GM12873 (cell line): ENCODE data around the gene KDM5C.

ENCODE experiments used
- TF ChIP-seq, protein P1 (sequence below): IDR thresholded peaks from 2 replicates; pipeline ENCODE4 v1.5.1; 2012; ENCODE audit warnings: low read depth, mild to moderate bottlenecking, moderate library complexity, low read length, control low read depth; ENCODE audit not compliant: insufficient read depth; ENCODE audit errors: missing control alignments

Gene KDM5C

DNA sequence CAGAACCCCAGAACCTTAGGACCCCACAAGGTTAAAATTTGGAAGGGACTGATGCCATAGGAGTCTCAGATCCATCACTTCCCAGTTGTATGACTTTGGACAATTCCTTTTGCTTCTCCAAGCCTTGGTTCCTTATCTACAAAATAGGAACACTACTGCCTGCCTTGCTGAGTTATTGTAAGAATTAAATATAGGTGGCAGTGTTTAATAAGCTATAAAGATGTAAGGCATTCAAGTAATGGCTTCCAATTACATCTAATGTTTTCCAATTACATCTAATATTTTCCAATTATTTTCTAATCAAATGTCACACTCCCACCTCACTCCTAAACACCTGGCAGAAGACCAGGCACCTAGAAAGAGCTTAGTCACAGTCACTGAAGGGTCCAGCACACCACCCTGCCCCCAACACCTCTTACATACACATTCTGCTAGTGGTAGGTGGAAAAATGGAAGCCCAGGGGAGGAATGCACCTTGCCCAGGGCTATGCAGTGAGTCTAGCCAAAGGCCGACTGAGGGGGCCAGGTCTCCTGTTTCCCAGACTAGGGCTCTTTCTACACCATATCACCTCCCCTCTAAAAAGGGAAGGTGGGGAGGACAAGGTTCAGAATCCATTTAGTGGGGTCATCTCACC is 24.5 kb upstream of the KDM5C start:
- TF ChIP-seq, protein P1, sequence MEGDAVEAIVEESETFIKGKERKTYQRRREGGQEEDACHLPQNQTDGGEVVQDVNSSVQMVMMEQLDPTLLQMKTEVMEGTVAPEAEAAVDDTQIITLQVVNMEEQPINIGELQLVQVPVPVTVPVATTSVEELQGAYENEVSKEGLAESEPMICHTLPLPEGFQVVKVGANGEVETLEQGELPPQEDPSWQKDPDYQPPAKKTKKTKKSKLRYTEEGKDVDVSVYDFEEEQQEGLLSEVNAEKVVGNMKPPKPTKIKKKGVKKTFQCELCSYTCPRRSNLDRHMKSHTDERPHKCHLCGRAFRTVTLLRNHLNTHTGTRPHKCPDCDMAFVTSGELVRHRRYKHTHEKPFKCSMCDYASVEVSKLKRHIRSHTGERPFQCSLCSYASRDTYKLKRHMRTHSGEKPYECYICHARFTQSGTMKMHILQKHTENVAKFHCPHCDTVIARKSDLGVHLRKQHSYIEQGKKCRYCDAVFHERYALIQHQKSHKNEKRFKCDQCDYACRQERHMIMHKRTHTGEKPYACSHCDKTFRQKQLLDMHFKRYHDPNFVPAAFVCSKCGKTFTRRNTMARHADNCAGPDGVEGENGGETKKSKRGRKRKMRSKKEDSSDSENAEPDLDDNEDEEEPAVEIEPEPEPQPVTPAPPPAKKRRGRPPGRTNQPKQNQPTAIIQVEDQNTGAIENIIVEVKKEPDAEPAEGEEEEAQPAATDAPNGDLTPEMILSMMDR, result no peak

DNA sequence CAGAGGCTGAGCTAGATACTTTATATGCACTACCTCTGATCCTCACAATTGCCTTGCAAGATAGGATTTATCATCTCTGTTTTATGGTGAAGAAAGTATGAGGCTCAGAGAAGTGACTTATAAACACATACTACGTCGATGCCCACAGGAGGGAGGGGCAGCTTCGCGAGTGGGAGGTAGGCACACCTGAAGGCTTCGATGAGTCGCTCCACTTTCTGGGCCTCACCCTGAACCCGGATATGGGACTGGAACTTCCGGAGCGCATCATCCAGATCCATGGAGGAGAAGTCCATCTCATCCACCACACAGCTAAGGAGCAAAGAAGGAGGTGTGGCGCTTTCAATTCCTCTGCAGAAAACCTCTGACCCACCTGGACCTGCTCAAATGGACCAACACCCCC is 22.9 kb upstream of the KDM5C start:
- TF ChIP-seq, protein P1, result no peak

DNA sequence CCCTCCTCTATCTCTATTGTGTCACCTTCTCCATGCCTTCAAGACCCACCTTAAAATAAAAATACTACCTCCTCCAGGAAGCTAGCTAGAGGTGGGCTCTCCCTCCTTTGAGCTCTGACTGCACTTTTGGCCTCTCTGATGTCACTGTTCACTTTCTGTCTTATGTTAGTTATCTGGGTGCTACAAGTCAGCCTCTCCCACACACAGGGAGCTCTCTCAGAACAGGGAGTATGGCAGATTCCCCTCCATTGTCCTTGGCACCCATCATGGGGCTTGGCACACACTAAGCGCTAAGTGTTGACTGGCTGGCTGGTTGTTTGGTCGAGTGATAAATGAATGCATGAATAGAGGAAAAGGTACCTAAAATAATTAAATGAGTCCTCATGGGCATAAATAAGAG is 21.2 kb upstream of the KDM5C start:
- TF ChIP-seq, protein P1, result no peak

DNA sequence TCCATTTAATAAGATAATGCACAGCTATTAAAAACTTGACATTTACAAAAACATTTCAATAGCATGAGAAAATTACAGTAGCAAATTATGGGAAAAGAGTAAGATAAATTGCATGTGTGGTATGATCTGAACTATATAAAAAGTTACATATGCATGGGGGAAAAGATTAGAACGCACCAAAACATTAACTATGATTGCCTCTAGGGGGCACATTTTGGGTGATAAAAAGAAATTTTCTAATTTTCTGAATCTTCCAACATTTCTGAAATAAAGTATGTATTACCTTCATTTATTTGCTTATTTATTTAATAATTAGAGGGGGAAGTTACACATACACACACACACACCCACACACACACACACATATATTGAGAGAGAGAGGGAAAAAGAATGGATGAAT is 19.6 kb upstream of the KDM5C start:
- TF ChIP-seq, protein P1, result peak; percentile 19

DNA sequence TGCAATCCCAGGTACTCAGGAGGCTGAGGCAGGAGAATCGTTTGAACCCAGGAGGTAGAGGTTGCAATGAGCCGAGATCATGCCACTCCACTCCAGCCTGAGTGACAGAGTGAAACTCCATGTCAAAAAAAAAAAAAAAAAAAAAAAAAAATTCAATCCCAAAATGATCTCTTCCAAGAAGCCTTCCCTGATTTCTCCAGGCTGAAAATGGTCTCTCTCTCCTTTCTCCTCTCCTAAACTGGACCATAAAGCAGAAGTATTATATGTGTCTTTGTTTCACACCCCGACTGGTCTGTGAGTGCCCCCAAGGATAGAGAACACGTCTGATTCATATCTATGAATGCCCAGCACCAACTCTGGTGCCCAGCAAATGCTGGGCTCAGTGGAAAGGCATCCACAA is 17.3 kb upstream of the KDM5C start:
- TF ChIP-seq, protein P1, result no peak

DNA sequence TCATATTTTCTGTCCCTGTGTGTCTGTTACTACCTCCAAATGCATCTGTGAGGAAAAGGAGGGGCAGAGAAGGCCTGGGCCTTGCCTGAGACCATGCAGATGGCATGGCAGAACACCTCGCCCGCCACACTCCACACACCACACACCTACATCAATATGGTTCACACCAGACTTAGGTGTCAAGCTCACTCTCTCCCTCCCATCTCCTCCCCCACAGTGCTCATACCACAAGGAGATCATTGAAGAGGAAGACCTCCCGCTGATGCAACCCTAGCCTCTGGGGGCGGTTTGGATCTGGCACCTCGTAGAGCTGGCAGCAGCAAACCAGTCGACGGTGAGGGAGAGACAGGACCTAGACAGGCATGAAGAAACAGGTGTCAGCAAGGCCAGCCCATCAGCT is 16.6 kb upstream of the KDM5C start:
- TF ChIP-seq, protein P1, result no peak

DNA sequence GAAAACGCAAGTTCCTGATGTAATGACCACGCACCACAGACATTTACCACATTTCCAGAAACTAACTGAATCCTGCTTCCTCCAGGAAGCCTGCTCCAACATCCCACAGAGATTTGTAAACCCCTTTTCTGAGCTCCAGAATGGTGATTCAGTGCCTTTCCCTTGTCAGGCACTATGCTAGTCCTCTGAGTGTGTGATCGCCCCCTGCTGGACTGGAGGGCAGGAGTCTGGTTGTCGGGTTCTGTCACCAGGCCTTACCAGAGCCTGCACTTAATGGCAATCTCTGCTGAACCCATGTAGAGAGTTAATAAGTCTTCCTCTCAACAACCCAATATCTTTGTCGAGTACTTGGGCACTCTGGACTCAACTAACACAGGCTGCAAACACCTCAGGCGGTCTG is 14.5 kb upstream of the KDM5C start:
- TF ChIP-seq, protein P1, result peak; percentile 44
